GM12874 (cell line): ENCODE measurements around the gene PSMD4.

Experiments
- TF ChIP-seq, protein P1 (sequence below): IDR thresholded peaks from 2 replicates; pipeline ENCODE4 v1.5.1; 2011; ENCODE audit warnings: low read depth, mild to moderate bottlenecking, control low read depth, low read length, moderate library complexity; ENCODE audit not compliant: insufficient read depth

The PSMD4 gene

DNA sequence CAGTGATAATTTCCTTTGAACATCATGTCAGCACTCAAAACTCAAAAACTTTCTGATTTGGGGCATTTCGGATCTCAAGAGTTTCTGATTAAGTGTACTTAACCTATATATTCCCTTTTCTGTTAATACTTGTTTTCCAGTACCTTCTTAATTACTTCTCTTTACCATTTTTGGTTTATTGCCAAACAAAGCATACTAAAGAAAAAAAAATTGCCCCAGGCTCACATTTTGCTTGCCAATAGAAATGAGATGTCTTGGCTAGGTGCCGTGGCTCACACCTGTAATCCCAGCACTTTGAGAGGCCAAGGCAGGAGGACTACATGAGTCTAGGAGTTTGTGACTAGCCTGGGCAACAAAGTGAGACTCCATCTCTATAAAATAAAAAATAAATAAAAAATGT lies 4.8 kb downstream of the PSMD4 start:
- TF ChIP-seq, protein P1, sequence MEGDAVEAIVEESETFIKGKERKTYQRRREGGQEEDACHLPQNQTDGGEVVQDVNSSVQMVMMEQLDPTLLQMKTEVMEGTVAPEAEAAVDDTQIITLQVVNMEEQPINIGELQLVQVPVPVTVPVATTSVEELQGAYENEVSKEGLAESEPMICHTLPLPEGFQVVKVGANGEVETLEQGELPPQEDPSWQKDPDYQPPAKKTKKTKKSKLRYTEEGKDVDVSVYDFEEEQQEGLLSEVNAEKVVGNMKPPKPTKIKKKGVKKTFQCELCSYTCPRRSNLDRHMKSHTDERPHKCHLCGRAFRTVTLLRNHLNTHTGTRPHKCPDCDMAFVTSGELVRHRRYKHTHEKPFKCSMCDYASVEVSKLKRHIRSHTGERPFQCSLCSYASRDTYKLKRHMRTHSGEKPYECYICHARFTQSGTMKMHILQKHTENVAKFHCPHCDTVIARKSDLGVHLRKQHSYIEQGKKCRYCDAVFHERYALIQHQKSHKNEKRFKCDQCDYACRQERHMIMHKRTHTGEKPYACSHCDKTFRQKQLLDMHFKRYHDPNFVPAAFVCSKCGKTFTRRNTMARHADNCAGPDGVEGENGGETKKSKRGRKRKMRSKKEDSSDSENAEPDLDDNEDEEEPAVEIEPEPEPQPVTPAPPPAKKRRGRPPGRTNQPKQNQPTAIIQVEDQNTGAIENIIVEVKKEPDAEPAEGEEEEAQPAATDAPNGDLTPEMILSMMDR: no peak

- TF ChIP-seq, protein P1: no peak
These were observed 11.1 kb downstream of the PSMD4 start for GRCh38 chr1:151265446-151266236.

GRCh38 chr1:151266315-151266714 lies 11.8 kb downstream of the PSMD4 start:
- TF ChIP-seq, protein P1: no peak

- TF ChIP-seq, protein P1: no peak
These were observed 12.3 kb downstream of the PSMD4 start for GRCh38 chr1:151266821-151267220.

DNA sequence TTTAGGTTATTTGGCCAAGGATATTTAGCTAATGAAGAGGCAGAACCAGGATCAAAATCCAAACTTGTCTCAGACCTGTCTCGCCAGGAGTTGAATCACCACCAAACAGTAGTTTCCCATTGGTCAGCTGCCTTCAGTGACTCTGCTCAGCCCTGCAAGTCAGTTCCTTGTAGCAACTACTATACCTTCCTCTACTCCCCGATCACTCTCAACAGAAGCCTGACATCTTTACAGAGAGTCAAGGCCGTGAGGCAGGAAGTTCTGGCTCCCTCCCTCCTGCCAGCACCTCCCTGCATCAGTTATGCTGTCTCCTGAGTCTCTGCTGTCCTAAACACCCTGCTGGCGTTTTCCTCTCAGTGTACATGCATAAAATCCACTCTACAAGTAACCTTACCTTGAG lies 13.2 kb downstream of the PSMD4 start:
- TF ChIP-seq, protein P1: no peak

DNA sequence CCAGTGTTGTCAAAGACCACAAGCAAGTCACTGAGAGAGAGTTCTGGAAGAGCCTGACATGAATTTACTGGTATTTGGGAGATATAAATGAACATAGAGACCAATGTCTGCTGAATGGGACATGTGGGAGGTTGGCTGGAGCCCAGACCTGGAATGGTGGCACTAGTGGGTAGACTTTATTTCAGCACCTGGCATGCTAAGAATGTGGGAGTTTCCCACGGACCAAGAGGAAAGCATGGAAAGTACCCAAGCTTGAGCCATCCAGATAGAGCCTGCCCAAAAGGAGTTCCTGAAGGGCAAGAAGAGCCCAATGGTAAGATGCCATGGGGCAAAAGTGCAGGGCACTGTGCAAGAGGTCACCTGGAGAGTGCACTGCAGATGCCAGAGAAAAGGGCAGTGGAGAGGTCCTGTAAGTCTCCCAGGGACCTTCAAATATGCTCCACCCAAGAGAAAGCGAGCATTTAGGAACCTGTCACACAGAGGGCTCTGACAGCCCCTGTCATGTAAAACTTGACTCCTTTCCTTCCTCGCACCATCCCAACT lies 19.5 kb downstream of the PSMD4 start:
- TF ChIP-seq, protein P1: no peak

- TF ChIP-seq, protein P1: no peak
These were observed 22.7 kb downstream of the PSMD4 start for GRCh38 chr1:151277249-151277648.
